ENCODE data around the gene PAPOLG.

The PAPOLG gene

DNA sequence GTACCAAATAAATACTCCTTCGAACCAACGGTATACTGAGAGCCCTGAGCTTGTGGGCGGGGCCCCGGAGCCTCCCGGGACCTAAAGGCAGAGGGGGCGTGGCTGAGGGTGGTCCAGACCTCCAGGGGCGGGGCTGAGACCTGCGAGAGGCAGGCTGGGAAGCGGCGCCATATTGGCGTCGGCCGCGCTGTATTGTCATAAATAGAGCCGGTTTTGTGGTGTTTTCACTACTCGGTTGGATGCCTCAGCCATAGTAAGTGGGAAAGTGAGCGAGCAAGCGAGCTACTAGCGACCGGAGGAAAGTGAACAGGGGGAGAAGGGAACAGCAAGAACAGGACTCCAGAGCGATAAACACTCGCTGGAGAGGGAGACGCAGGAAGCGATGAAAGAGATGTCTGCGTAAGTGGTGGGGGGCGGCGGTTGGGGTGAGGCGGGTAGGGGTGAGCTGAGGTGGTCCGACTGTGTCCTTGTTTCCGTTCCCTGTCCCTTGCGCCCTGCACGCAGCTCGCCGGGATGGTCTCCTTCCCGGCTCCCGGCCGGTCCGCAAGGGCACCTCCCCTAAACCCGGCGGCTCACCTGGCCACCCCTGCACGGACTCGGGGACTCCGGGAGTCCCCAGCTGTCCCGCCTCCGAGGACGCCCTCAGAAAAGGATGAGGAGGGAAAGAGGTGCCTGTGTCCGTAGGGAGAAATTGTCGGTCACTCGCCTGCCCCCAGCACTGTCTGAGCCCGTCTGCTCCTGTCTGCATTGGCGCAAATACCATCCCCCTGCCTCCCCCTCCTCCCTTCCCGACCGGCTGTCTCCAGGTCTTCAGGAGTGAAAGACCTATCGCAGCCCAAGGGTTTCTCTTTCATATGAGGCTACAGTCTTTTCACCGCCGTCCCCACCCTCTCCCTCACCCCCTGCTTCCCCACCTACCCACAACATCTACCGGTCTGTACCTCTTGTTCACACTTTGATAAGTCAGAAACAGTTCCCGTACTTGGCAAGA is at the start of gene PAPOLG:
TSS of gene PAPOLG (plus strand) at position 172 of the 991 bp plus-strand sequence. CDS start at position 383, 211 bp downstream.
- DNase-seq = peak; percentile 87

GRCh38 chr2:60707750-60708371 is 48.2 kb upstream of the PAPOLG start:
- DNase-seq = no peak

DNA sequence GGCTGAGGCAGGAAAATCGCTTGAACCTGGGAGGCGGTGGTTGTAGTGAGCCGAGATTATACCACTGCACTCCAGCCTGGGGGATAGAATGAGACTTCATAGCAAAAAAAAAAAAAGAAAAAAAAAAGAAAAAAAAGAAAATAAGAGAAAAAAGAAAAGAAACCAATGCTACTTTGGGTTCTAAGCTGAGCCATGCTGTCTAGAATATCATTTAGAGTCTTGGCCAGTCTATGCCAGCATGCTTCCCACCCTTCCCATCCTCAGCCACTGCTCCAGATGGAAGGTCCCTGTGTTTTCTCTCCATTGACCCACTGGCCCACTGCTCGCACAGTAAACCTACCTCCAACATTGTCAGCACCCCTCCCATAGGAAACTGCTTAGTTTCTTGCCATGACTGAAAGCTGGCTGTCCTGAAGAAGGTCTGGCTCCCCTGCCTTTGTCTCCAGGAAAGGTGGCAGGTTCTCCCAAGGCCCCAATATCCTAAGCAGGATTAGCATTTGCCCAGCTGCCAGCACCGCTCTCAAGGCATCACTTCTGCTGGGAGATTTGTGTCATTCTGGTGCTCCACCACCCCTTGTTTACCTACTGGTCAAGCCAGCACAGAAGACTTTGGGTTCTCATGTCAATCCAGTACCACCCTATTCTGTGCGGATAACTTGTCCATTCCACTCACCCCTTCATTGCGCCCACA is 47.3 kb upstream of the PAPOLG start:
- DNase-seq = no peak

GRCh38 chr2:60710707-60711106 is 45.4 kb upstream of the PAPOLG start:
- no peak for DNase-seq

DNA sequence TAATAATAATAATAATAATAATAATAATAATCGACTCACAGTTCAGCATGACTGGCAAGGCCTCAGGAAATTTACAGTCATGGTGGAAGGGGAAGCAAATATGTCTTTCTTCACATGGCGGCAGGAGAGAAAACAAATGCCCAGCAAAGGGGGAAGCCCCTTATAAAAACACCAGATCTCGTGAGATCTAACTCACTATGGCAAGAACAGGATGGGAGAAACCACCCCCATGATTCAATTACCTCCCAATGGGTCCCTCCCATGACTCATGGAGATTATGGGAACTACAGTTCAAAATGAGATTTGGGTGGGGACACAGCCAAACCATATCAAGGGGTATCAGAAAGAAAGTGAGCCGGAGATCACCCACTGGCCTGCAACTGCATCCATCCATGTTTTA is 40.5 kb upstream of the PAPOLG start:
- no peak for DNase-seq

DNA sequence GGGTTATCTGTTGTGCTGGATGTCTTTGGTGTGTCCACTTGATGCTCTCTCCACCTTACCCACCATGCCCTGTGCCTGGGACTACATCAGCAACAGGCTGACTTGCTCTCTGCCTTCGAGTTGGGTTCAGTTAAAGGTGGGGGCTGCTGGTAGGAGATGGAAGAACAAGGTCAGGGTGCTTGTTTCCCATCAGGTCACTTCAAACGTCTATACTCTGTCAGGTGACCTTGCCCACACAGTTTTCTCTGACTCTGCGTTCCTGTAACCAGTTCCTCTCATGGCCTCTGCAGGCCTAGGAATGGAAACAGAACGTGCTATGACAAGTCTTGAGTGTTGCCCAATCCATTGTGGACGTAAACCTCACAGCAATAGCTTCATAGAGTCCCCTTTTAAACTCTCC is 38.4 kb upstream of the PAPOLG start:
- DNase-seq = no peak

GRCh38 chr2:60719331-60719730 is 36.7 kb upstream of the PAPOLG start:
- DNase-seq = no peak

DNA sequence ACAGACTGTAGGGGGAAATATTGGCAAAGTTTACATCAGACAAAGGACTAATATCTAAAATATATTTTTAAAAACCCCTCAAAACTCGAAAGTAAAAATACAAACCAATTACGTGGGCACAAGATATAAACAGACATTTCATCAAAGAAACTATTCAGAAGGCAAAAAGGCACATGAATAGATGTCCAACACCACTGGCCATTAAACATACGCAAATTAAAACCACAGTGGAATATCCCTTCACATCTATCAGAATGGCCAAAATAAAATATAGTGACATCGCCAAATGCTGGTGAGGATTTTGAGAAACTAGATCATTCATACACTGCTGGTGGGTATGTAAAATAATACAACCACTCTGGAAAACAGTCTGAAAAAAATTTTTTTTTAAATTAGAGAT is 30.6 kb upstream of the PAPOLG start:
- no peak for DNase-seq

GRCh38 chr2:60728855-60729254 is 27.2 kb upstream of the PAPOLG start:
- DNase-seq = no peak

- no peak for DNase-seq
Measured at GRCh38 chr2:60735496-60736250, 20.4 kb upstream of the PAPOLG start.

GRCh38 chr2:60738679-60739078 is 17.4 kb upstream of the PAPOLG start:
- DNase-seq = no peak

GRCh38 chr2:60739156-60739555 is 16.9 kb upstream of the PAPOLG start:
- DNase-seq = no peak

- DNase-seq = no peak
Measured at GRCh38 chr2:60741576-60741975, 14.5 kb upstream of the PAPOLG start.

- DNase-seq = no peak
Measured at GRCh38 chr2:60742419-60742818, 13.6 kb upstream of the PAPOLG start.

DNA sequence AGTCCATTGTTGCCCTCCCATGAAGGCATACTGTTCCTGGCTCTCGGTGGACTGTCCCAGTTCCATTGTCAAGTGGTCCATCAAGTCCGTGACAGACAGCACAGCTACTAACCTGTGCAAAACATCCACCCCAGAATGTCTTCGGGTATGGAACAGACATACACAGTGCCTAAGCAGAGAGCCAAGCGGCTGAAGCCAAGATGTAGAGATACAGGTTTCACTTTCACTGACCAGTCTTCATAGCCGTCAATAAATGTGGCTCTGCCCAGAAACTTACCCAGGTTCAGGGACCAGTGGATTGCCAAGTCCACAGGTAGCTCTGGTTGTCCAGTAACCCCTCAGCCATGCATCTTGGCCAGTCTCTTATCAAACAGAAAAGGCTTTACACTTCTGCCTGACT is 10.7 kb upstream of the PAPOLG start:
- DNase-seq = no peak

DNA sequence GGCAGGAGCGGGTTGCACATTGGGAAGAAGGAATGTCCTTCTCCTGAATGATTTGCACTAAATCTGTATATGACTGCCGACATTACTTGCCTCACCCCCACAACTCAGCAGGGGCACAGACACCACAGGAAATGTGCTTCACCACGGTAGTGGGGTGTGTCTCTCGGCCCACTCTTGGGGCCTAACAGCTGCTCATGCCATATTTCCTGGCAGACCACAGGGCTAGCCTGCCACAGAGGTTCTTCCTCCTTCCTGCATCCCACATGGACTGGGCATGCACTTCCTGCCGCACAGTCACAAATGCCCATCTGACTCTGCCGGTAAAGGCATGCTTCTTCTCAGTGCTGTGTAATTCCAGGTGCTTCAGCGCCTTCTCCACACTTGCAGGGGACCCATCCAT is 10.3 kb upstream of the PAPOLG start:
- DNase-seq = peak; percentile 67

- DNase-seq = no peak
Measured at GRCh38 chr2:60746318-60746717, 9.8 kb upstream of the PAPOLG start.

- no peak for DNase-seq
Measured at GRCh38 chr2:60759654-60760053, 3.6 kb downstream of the PAPOLG start.

DNA sequence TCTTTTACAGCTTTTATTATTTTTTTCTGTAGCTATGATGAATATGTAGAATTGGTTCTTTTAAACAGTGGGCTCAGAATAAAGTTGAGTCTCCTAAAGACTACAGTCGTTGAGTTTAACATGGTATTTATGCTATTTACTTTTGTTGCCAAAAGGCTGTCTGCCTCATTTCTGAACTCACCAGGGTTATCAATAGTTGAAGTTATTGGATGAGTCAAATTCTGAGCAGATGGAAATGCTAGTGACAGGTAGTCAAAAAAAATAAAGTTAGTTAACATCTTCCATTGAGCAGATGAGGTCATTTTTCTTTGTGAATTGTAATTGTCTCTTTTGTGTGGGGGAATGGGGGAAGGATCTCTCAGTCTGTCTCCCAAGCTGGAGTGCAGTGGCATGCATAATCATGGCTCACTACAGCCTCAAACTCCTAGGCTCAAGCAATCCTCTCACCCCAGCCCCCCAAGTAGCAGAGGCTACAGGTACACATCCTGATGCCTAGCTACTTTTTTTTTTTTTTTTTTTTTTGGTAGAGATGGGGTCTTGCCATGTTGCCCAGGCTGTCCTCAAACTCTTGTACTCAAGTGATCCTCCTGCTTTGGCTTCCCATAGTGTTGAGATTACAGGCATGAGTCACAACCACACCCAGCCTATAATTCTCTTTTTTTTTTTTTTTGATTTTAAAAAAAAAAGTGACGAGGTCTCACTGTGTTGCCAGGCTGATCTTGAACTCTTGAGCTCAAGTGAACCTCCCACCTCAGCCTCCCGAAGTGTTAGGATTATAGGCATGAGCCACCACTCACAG is 8.9 kb downstream of the PAPOLG start:
- no peak for DNase-seq

GRCh38 chr2:60766283-60766682 is 10.2 kb downstream of the PAPOLG start:
- no peak for DNase-seq

GRCh38 chr2:60771508-60771907 is 15.4 kb downstream of the PAPOLG start:
- no peak for DNase-seq

GRCh38 chr2:60775048-60775639 is 19.1 kb downstream of the PAPOLG start:
- no peak for DNase-seq
